Gastrocnemius medialis (tissue), 4 donors: ENCODE data around the gene PSME3IP1. TPM values are rescaled to one million over a fixed set of nuclear protein-coding genes. Genes with fewer than 3 reads are reported as not detected.

ENCODE experiments used
- ATAC-seq, 2 donors: fragments of 150-250 bp; one replicate each; pipeline ENCODE4 v1.9.1; 2016
- DNase-seq, 2 donors: peaks; one replicate each; pipeline ENCODE4 v3.0.0-alpha.2; 2019
- H3K27ac ChIP-seq, 4 donors: fragments of 200-600 bp; sonication (generic); 1 replicate in 1 of 4; 2 replicates in 3 of 4; pipeline ENCODE4 v1.5.1; 2016 to 2018; ENCODE audit warnings: mild to moderate bottlenecking in 2 of 4, moderate library complexity in 1 of 4
- H3K27me3 ChIP-seq, 3 donors: fragments of 200-600 bp; sonication (generic) in 2 of 3; 1 replicate in 1 of 3; 2 replicates in 2 of 3; pipeline versions ENCODE4 v1.5.1 to v1.6.0; 2016 to 2019; ENCODE audit warnings: mild to moderate bottlenecking in 1 of 3, moderate library complexity in 1 of 3
- H3K36me3 ChIP-seq, 2 donors: fragments of 200-600 bp; sonication (generic) in 1 of 2; one replicate each; pipeline ENCODE4 v1.5.1; 2017 to 2018
- H3K4me1 ChIP-seq, 2 donors: fragments of 200-600 bp; sonication (generic) in 1 of 2; one replicate each; pipeline ENCODE4 v1.5.1; 2016 to 2017; ENCODE audit warnings: mild to moderate bottlenecking in 2 of 2
- H3K4me3 ChIP-seq, 4 donors: fragments of 200-600 bp; sonication (generic) in 3 of 4; 1 replicate in 1 of 4; 2 replicates in 3 of 4; pipeline ENCODE4 v1.5.1; 2016 to 2019; ENCODE audit warnings: mild to moderate bottlenecking in 2 of 4
- H3K9me3 ChIP-seq, 3 donors: fragments of 200-600 bp; sonication (generic) in 2 of 3; 1 replicate in 1 of 3; 2 replicates in 2 of 3; pipeline ENCODE4 v1.5.1; 2016 to 2019
- POLR2A ChIP-seq, 2 donors: fragments of 450-650 bp; IDR thresholded peaks; one replicate each; pipeline ENCODE4 v1.6.1; 2017; ENCODE audit warnings: antibody characterized with exemption in 2 of 2, mild to moderate bottlenecking in 2 of 2, moderate library complexity in 2 of 2
- in situ Hi-C, 4 donors: fragments of 200-750 bp; cut with MboI; loops; one replicate each; pipeline versions ENCODE4 v1.15.0 to v1.8.0; 2017; ENCODE audit warnings: low sequenced_read_pairs in 4 of 4
- intact Hi-C: fragments of 100-400 bp; cut with DNase I; formaldehyde crosslinking; loops from one replicate; pipeline ENCODE4 v1.15.1; 2023; ENCODE audit warnings: low total_unique reads
- total RNA-seq, 4 donors: library from RNA; depleted of rRNA; stranded (reverse); fragments of >200 nt; gene quantifications; one replicate each; pipeline versions ENCODE4 v1.1.0 to v1.2.3, GENCODE V29; 2016
- TF ChIP-seq, protein P1 (sequence below), 5 experiments: fragments of 450-650 bp in 3 of 5; fragments of 200-600 bp in 2 of 5; sonication (generic) in 2 of 5; IDR thresholded peaks in 4 of 5; conservative IDR thresholded peaks in 1 of 5; 1 replicate in 4 of 5; 2 replicates in 1 of 5; pipeline ENCODE4 v1.5.1; 2016 to 2019; ENCODE audit warnings: antibody characterized with exemption in 5 of 5, mild to moderate bottlenecking in 3 of 5, moderate library complexity in 3 of 5

The PSME3IP1 gene
- total RNA-seq, 4 donors from 2014 or later = 43.8 to 57.6 (median 53.4) TPM

DNA sequence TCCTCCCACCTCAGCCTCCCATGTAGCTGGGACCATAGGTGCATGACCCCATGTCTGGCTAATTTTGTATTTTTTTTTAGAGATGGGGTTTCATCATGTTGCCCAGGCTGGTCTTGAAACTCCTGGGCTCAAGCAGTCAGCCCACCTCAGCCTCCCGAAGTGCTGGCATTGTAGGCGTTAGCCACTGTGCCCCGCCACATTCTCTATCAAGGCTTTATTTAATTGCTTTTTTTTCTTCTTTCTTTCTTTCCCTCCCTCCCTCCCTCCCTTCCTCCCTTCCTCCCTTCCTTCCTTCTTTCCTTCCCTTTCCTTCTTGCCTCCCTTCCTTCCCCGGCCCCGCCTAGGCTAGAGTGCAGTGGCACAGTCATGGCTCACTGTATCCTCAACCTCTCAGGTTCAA is 23.9 kb upstream of the PSME3IP1 start:
- no peak for TF ChIP-seq POLR2A (IDR thresholded peaks at IDR 0.05)
- TF ChIP-seq, protein P1, sequence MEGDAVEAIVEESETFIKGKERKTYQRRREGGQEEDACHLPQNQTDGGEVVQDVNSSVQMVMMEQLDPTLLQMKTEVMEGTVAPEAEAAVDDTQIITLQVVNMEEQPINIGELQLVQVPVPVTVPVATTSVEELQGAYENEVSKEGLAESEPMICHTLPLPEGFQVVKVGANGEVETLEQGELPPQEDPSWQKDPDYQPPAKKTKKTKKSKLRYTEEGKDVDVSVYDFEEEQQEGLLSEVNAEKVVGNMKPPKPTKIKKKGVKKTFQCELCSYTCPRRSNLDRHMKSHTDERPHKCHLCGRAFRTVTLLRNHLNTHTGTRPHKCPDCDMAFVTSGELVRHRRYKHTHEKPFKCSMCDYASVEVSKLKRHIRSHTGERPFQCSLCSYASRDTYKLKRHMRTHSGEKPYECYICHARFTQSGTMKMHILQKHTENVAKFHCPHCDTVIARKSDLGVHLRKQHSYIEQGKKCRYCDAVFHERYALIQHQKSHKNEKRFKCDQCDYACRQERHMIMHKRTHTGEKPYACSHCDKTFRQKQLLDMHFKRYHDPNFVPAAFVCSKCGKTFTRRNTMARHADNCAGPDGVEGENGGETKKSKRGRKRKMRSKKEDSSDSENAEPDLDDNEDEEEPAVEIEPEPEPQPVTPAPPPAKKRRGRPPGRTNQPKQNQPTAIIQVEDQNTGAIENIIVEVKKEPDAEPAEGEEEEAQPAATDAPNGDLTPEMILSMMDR (IDR thresholded peaks at IDR 0.05 in 4 of 5, conservative IDR thresholded peaks at IDR 0.05 in 1 of 5) = no peak
- H3K4me3 ChIP-seq = no peak overlapping the region
- H3K36me3 ChIP-seq = peaks cover 3 to 87% of the 10 kb centered on the region in 2 donors
- intact Hi-C loops = no loop called here
- H3K4me1 ChIP-seq = no peaks in the 10 kb centered on the region
- no peaks in the 10 kb centered on the region for H3K27me3 ChIP-seq
- in situ Hi-C loops = no loop called here
- H3K9me3 ChIP-seq = no peaks in the 10 kb centered on the region
- DNase-seq (no peak), ATAC-seq (no peak)
- H3K27ac ChIP-seq = no peak overlapping the region

DNA sequence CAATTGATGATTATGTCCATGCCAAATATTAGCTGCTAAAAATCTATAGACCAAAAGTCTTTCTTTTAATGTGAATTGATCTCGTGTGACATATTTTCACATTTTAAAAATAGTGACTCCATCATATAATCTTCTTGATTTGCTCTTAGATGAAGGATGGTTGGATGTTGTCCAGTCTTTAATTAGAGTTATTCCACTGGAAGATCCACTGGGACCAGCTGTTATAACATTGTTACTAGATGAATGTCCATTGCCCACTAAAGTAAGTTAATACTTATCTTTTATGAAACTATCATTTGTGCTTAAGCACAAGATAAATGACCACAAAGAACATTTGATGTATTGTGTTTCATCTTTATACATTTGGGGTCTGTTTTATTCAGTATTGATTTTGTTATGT is 23.1 kb upstream of the PSME3IP1 start:
- Histone ChIP-seq H3K27ac (no peak overlapping the region), H3K9me3 (no peaks in the 10 kb centered on the region), H3K4me3 (no peak overlapping the region), H3K4me1 (no peaks in the 10 kb centered on the region), H3K27me3 (no peaks in the 10 kb centered on the region), H3K36me3 (peaks cover 0 to 83% of the 10 kb centered on the region in 2 donors)
- DNase-seq = no peak
- TF ChIP-seq, protein P1 (IDR thresholded peaks at IDR 0.05 in 4 of 5, conservative IDR thresholded peaks at IDR 0.05 in 1 of 5) = no peak
- no peak for TF ChIP-seq POLR2A (IDR thresholded peaks at IDR 0.05)
- in situ Hi-C loops (no loop called here), intact Hi-C loops (no loop called here)
- no peak for ATAC-seq

DNA sequence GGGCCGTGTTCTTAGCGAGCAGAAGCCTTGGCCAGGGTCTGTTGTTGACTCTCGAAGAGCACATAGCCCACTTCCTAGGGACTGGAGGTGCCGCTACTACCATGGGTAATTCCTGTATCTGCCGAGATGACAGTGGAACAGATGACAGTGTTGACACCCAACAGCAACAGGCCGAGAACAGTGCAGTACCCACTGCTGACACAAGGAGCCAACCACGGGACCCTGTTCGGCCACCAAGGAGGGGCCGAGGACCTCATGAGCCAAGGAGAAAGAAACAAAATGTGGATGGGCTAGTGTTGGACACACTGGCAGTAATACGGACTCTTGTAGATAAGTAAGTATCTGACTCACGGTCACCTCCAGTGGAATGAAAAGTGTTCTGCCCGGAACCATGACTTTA is 18.8 kb upstream of the PSME3IP1 start:
- Histone ChIP-seq H3K27me3 (no peaks in the 10 kb centered on the region), H3K4me3 (no peak overlapping the region), H3K4me1 (no peaks in the 10 kb centered on the region), H3K9me3 (no peaks in the 10 kb centered on the region), H3K36me3 (peaks cover 0 to 45% of the 10 kb centered on the region in 2 donors), H3K27ac (no peak overlapping the region)
- no peak for ATAC-seq
- intact Hi-C loops = no loop called here
- in situ Hi-C loops = no loop called here
- no peak for DNase-seq
- TF ChIP-seq, protein P1 (IDR thresholded peaks at IDR 0.05 in 4 of 5, conservative IDR thresholded peaks at IDR 0.05 in 1 of 5) = no peak
- TF ChIP-seq POLR2A (IDR thresholded peaks at IDR 0.05) = no peak

DNA sequence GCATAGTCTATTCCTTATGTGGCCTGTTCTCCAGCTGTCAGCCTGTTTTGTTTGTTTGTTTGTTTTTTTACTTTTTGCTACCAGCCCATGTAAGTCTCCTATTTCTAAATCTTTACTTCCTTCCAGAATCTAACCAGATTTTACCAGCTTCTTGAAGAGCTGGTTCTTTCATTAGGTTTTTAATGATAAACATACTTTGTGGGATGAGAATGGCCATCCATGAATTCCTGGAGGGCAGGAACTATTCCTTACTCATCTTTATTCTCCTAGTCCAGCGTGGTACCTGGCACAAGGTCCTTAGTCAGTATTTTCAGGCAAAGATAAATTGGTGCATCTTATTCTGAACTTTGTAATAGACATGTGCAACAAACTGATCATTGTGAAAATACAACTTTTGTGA is 17.6 kb upstream of the PSME3IP1 start:
- Histone ChIP-seq H3K36me3 (peaks cover 0 to 32% of the 10 kb centered on the region in 2 donors), H3K27ac (no peak overlapping the region), H3K9me3 (no peaks in the 10 kb centered on the region), H3K4me1 (no peaks in the 10 kb centered on the region), H3K27me3 (no peaks in the 10 kb centered on the region), H3K4me3 (no peak overlapping the region)
- in situ Hi-C loops = no loop called here
- no peak for TF ChIP-seq POLR2A (IDR thresholded peaks at IDR 0.05)
- TF ChIP-seq, protein P1 (IDR thresholded peaks at IDR 0.05 in 4 of 5, conservative IDR thresholded peaks at IDR 0.05 in 1 of 5) = no peak
- DNase-seq (no peak), ATAC-seq (no peak)
- intact Hi-C loops = no loop called here
